GM18907 (cell line): Measurements from ENCODE around the gene CYB561A3.
"Not testable (repeated sequence)": the region's sequence is repeated elsewhere in the genome, so short reads cannot be mapped to it uniquely, and the experiment has no call there.

ENCODE experiments used
- ATAC-seq: cut with Tn5 transposase; IDR thresholded peaks from one replicate; pipeline ENCODE4 v1.9.1; 2021; ENCODE audit warnings: mild to moderate bottlenecking, moderate library complexity; ENCODE audit not compliant: unreplicated experiment

CYB561A3 gene, protein sequence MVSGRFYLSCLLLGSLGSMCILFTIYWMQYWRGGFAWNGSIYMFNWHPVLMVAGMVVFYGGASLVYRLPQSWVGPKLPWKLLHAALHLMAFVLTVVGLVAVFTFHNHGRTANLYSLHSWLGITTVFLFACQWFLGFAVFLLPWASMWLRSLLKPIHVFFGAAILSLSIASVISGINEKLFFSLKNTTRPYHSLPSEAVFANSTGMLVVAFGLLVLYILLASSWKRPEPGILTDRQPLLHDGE

DNA sequence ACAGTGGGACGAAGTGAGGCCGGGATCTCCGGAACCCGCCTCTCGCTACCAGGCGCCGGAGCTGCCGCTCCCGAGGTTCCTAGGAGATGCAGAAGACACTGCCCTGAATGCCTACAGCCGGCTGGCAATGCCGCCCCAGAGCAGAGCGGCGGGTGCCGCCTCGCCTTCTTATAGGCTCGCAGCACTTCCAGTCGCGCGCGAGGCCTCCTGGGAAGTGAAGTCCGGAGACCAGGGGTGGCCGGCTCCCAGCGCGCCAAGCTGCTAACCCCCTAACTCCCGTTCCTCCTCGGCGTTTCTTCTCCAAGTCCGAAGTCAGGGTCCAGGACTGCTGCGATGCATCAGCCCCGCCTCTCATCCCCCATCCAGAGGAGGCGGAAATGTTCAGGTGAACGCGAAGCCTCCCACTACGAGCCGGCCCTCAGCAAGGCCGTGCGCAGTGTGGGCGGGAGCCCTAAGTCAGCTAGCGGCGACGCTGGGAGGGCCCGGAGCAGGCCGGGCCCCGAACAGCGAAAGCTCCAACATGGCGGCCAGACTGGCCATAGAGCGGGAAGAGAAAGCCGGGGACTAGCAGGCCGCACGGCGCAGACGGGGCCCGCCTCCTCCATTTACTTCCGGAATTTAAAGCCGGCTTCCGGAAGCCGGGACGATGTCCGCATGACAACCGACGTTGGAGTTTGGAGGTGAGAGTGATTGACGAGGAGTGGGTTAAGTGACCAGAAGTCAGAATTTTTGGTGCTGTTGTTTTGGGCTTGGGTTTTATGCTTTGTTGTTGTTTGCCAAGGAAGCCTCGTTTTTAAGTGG is at the start of gene CYB561A3, which contains the start of gene TMEM138:
TSS of gene CYB561A3 (minus strand) at position 142 of the 801 bp plus-strand sequence. CDS start 5,169 bp downstream, outside the sequence.
TSS of gene TMEM138 (plus strand) at position 634 of the 801 bp plus-strand sequence. CDS start 2,017 bp downstream, outside the sequence.
- ATAC-seq, result peak; percentile 85

DNA sequence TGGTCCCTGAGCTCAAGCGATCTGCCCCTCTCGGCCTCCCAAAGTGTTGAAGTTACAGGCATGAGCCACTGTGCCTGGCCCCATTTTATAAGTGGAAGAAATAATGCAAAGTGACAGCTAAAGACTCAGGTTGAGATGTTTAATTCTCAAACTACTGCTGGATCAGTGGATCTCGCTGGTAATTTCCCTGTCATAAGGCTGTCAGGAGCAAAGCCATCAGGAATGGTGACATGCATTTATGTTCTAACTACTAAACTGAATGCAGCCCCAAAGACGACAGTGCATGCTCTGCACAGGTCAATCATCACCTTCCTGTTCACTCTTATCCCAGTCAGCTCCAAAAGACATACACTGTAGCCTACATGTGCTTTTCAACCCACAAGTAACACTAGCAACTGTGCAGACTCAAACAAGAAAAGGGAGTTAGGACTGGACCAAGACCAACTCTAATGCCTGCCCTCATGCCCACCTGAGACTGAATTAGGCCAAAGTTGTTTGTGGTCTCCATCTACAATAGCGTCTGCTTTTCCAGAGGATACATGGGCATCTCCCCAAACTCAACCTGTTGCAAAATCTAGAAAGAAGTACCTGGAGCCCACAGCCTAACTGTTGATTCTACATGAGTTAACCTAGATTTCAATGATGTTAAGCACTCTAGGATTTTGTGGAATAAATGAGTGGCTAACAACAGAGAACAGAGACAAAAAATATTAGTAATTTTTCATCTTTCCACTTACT is 45.5 kb upstream of the CYB561A3 start:
- no peak for ATAC-seq

DNA sequence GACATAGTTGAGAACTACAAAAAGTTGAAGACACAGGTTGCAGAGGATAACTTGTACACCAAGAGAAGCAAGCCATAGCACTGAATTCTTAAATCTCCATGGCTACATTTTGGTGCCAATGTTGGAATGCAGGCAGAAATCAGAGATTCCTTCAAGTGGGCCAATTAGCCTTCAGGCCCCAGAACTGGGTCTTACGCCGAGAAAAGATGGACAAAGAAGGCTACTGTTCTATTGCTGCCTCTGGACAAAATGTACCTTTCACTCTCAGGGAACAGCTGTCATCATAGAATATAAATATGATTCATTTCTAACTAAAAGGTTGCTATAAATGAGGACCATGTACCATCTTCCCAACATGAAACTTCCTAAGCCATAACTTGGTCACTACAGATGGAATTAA is 44.4 kb upstream of the CYB561A3 start:
- ATAC-seq, result no peak

DNA sequence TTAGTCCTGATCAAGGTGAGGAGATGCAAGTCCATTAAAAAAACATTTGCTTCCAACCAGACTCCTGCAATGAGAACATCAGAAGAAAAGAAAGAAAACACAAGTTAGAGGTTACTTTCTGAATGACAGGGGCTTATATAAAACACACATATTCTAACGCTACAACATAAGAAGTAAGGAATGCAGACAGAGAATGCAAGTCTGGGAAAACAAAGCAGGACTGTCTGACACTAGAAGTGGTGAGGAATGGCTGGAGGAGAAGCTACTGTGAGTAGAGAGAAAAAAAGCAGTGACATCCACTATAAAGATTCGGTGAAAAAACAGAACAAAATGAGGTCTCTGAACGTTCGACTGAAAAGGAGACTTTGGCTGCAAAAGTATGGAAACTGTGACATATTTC is 43.0 kb upstream of the CYB561A3 start:
- ATAC-seq, result no peak

DNA sequence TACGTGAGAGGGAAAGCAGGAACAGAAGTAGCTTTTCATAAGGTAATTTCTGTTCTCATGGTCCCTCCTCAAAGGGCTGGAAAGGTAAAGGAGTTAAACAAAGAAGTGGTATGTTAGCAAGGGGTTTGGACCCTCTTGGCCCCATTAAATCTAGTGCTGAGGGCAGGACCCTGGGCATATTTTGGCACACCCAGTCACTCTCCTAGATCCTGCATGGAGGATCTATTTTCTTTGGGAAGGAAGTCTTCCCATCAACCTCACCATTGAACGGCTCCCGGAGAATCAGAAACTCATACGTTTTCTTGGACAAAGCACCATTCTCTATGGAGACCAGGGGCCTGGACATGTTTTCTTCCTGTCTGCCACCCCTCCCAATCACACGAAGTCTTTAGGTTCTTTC is 42.4 kb upstream of the CYB561A3 start:
- no peak for ATAC-seq

DNA sequence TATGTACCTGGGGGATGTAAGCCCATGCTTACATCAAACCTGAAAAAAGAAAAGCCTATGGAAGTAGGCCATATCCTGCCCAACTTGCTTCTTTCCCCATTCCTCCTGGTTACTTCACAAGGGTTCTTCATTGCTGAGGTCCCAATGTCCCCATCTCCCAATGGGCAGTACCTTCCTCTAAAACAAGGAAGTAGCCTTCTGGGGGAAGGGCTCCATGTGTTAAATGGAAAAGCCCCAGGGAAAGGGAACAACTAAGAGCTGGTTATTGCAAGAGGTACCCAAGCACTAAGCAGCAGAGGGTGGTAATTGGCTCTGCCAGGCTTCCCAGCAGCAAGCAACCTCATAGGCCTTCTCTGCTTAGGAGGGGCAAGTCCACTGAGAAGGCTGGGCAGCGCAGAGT is 42.0 kb upstream of the CYB561A3 start:
- no peak for ATAC-seq

DNA sequence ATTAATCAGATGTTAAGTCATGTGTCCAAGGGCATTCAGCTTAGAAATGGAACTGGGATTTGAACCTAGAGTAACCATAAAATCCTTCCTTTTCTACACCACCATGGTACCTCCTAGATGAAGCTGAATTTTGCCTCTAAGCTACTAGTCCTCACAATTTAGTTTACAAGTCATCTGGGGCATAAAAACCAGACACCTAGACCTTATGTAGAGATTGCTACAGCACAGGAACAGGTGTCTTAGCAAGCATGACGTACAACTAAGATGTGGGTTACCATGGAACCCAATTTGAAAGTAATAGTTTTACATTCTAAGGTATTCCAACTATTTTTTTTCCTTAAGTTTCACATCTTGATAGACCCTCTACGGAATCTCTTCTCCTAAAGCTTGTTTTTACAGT is 39.9 kb upstream of the CYB561A3 start:
- no peak for ATAC-seq

DNA sequence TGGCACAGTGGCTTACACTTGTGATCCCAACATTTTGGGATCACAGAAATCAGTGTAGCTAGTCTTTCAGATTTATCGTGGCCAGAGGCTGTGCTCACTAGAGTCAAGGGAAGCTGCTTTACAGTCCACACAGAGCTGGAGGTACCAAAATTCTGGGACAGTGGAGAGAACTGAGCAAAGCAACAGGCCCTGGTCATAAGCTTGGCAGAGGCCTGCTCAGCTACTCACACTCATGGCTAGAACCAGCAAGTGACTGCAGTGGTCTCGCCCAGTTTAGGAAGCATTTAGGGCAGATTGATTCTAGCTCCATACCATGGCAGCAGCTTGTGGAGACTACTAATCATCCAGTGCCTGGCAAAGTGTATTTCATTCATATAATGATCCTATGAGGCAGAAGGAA is 39.5 kb upstream of the CYB561A3 start:
- no peak for ATAC-seq

DNA sequence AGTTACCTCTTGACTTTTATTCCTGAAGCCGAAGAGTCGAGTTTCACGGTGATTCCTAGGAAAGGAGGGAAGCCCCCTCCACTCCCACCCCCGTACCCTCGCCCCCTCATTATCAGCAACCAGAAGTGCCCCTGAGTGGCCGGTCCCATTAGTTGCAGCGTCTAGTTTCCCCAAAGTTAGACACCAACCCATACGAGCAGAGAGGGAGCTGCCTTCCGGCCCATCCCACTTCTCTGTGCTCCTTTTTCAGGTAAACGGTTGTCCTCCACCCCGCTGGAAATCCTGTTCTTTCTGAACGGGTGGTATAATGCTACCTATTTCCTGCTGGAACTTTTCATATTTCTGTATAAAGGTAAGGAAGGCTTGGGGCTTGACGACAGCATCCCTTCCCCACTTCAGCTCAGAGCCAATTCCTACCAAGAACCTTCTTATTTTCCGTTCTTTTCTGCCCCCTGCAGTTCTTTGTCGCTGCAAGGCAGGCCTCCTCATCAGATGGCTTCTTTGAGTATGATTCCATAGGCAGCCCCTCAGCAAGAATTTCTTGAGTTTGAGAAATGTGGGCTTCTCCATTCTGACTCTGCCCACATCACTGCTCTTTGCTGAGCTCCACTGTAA is 31.4 kb upstream of the CYB561A3 start:
- ATAC-seq, result no peak

DNA sequence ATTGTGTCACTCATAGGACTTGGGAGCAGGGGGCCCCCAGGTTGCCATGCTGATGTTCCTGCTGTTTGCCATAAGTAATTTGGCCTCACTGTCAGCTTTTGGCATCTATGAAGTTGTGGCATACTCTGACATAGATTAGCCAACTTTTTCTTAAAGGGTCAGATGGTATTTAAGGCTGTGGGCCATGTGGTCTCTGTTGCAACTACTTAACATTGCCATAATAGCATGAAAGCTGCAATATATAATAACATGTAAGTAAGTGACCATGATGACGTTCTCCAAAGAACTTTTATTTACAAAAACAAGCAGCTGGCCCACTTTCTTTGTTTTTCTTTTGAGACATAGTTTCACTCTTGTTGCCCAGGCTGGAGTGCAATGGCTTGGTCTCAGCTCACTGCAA is 28.5 kb upstream of the CYB561A3 start:
- no peak for ATAC-seq

DNA sequence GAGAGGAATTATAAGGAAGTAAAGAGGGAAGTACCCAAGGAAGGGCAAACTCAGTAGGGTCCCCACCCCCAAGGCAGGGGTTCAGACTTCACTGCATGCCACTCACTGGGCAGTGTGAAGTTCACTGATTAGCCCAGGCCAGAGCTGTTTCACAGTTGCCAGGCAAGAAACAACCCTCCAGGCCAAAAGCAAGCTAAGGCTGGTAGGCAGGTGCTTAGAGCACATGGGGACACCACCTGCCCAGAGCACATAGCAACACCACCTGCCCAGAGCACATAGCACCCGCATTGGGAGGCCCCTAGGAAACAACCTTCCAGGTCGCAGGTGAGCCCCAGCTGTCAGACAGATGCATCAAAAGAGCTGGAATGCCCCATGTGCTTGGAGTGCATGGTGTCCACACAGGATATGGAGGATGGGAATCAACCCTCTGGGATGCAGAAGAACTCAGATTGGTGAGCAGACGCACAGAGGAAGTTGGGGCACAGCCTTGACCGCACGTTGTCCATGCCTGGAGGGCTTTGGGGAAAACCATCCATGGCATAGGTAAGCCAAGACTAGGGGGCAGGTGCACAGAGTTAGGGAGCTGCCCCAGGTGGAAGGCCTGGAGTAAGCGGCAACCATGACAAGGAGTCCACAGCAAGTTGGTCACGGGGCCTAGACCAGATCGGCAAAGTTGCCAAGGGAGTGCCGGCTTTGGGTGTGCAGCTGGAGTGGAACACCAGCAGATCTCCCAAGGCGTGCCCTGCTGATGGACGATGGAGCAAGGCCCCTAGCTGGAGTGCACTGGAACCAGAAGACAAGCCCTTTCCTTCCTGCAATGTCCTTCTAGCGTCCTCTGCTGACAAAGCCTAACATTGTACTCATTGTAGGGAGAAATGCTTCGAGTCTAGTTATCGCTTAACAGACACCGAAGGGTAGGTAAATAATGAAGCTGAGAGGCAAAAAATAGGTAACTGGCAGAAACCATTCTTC is 22.9 kb upstream of the CYB561A3 start:
- ATAC-seq, result no peak

DNA sequence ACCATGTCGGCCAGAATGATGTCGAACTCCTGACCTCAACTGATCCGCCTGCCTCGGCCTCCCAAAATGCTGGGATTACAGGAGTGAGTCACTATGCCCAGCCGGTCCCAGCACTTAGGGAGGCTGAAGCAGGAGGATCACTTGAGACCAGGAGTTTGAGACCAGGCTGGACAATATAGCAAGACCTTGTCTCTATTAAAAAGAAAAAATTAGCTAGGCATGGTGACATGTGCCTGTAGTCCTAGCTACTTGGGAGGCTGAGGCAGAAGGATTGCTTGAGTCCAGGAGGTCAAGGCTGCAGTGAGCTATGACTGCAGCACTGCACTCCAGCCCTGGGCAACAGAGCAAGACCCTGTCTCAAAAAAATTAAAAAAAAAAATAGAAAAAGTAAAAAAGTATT is 22.2 kb upstream of the CYB561A3 start:
- ATAC-seq, result not testable (repeated sequence)

DNA sequence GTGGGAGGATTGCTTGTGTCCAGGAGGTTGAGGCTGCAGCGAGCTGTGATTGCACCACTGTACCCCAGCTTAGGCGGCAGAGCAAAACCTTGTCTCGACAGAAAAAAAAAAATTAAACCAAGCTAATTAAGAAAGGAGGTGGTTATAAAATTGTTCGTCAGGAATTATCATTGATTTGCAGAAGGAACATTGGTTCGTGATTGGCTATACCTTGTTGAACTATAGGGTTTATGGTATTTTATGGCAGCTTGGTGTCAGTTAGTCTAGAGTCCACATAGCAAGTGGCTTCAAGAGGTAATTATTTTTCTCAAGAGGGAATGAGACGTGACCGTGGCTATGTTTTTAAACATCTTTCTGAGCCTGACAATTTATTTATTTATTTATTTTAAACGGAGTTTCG is 19.2 kb upstream of the CYB561A3 start:
- no peak for ATAC-seq

DNA sequence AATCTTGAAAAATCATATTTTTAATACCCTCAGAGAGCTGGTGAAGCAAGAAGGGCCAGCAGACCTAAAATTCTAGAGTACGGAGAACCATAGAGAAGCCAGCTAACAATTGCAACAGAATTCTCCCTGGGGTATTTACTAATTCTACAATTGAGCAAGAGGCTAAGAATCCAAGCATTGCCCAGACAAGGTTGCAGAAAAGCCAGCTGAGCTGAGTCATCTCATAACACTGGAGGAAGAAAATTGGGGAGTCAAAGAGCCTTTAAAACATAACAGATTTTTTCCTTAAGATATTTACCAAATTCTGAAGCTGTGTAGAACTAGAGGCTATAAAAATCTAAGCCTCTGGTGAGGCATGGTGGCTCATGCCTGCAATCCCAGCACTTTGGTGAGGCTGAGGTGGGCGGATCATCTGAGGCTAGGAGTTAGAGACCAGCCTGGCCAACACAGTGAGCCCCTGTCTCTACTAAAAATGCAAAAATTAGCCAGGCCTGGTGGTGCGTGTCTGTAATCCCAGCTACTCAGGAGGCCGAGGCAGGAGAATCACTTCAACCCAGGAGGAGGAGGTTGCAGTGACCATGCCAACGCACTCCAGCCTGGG is 17.1 kb upstream of the CYB561A3 start:
- ATAC-seq, result no peak

DNA sequence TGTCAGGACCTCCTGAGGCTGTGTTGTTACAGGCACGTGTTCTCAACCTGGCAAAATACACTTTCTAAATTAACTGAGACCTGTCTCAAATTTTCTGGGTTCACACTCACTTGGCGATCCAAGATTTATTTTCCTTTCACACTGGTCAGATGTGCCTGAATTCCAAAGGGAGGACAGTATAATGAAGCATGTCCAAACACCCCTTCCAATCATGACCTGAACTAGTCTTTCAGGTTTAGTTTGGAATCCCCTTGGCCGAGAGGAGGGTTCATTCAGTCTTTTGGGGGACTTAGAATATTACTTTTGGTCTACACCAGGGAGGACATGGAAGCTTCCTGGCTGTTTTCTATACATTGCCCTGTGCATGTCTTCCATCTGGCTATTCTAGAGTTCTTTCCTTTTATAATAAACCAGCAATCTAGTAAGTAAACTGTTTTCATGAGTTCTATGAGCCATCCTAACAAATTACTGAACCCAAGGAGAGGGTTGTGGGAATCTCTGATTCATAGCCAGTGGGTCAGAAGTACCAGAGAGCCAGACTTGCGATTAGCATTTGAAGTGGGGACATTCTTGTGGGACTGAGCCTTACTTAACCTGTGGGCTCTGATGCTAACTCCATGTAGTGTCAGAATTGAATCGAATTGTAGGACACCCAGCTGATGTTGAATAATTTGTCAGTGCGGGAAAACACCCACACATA is 15.9 kb upstream of the CYB561A3 start:
- ATAC-seq, result no peak

DNA sequence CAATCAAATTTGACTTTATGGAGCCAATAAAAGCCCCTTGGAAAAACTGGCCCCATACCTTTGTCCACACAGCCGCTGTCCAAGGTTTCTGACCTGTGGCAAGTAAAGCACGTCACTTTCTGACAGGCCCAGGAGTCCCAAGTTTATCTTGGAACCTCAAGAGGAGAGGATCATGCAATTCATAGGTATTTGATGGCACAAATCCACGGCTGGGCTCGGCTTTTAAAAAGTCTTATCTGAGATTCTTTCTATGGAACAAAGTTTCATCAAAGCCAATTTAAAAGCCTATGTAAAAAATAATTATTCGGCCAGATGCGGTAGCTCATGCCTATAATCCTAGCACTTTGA is 14.1 kb upstream of the CYB561A3 start:
- ATAC-seq, result no peak

DNA sequence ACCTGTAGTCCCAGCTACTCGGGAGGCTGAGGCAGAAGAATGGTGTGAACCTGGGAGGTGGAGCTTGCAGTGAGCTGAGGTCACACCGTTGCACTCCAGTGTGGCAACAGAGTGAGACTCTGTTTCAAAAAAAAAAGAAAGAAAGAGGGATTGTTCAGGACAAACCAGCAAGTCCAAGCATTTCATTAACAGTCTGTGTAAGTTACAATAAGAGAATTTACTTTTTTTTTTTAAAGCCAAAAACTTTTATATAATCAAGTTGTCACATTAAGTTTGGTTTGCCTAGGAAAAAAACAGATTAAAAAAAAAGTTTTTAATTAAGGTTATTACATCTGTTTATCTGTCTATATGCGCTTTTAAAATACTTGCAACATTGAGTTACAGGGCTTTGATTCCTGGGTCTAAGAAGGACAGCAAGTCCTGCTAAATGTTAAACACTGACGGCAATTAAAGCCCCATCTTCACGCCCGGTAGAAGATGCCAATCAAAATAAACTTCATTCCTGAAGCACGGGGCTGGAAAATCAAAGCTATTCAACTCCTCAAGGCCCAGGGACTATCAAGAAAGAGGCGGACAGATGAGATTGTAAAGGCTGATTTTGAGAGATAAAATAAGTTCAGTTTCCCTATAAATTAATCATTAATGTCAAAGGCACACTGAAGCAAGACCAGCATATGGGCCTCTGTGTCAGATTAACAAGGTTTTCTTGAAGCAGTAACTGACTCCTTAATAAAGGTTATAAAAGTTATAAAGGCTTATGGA is 11.2 kb upstream of the CYB561A3 start:
- ATAC-seq, result no peak

DNA sequence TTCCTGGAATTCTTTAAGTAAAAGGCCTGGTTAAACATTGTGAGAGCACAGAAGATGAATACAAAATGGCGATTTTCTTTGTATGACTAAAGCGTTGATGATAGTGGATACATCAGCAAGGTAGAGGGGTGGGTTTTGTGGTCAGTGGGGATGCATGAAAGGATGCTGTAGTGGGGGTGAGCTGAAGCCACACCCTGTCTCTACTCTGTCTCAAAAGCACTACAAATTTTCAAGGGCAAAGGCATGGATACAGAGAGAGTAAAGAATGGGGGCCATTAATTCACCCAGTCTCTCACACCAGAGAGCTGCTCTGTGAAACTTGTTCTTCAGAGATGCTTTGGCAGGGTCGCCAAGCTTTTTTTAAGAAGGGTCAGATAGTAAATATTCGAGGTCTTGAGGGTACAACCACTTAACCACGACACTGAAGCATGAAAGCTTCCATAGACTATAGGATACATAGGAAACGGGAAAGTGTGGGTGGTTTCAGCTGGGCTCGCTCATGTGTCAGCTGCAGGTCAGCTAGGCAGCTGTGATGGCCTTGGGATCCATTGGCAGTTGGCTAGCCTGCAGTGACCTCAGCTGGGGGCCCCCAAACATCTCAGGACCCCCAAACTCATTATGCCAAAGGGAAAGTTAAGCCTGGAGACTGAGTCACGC is 8.8 kb upstream of the CYB561A3 start:
- no peak for ATAC-seq
